Measurements from ENCODE around the gene LAMB3. TPM values are rescaled to one million over a fixed set of nuclear protein-coding genes. Genes with fewer than 3 reads are reported as not detected.

Gene LAMB3
- total and polyA plus RNA-seq, 12 donors: 1.6 to 6.0 (median 3.7) TPM

GRCh38 chr1:209662879-209663327, 10.7 kb upstream of the LAMB3 start:
- H3K36me3 ChIP-seq: no peaks in the 10 kb centered on the region
- DNase-seq: no peak

GRCh38 chr1:209661071-209661470, 8.8 kb upstream of the LAMB3 start:
- H3K27ac ChIP-seq: peak overlapping the region in 2 of 10 donors; percentile 18 to 82
- H3K27me3 ChIP-seq: no peaks in the 10 kb centered on the region
- H3K4me3 ChIP-seq: no peak overlapping the region
- DNase-seq (no peak), ATAC-seq (no peak)
- peaks cover 0 to 24% (median 0%) of the 10 kb centered on the region in 9 donors for H3K4me1 ChIP-seq
- intact Hi-C loops (cut with DNase I): no loop called here
- no peak for TF ChIP-seq CTCF (IDR thresholded peaks at IDR 0.05)
- no peaks in the 10 kb centered on the region for H3K9me3 ChIP-seq
- no peaks in the 10 kb centered on the region for H3K36me3 ChIP-seq
- WGBS, 2 donors: 79 to 84% methylated on average over 1 of the region's 1 CpG

More at GRCh38 chr1:209662879-209663327, 10.7 kb upstream of the LAMB3 start:
- H3K4me3 ChIP-seq: no peak overlapping the region
- no peak for TF ChIP-seq CTCF (IDR thresholded peaks at IDR 0.05)
- no peak for ATAC-seq
- no peak overlapping the region for H3K27ac ChIP-seq
- 93 to 96% methylated on average over 3 of the region's 3 CpGs for WGBS, 2 donors
- no peaks in the 10 kb centered on the region for H3K27me3 ChIP-seq
- intact Hi-C loops (cut with DNase I): no loop called here
- H3K4me1 ChIP-seq: peaks cover 0 to 13% (median 0%) of the 10 kb centered on the region in 9 donors
- no peaks in the 10 kb centered on the region for H3K9me3 ChIP-seq

GRCh38 chr1:209659909-209660308, 7.7 kb upstream of the LAMB3 start:
- Histone ChIP-seq H3K4me3 (no peak overlapping the region), H3K4me1 (peaks cover 0 to 24% (median 0%) of the 10 kb centered on the region in 9 donors), H3K36me3 (no peaks in the 10 kb centered on the region), H3K27ac (peak overlapping the region in 1 of 10 donors; percentile 82), H3K27me3 (no peaks in the 10 kb centered on the region), H3K9me3 (no peaks in the 10 kb centered on the region)
- 50 to 71% methylated on average over 5 of the region's 5 CpGs for WGBS, 2 donors
- intact Hi-C loops (cut with DNase I): no loop called here
- TF ChIP-seq CTCF (IDR thresholded peaks at IDR 0.05): no peak
- DNase-seq (no peak), ATAC-seq (peak in 4 of 8 donors; percentile 30 to 55 (median 37))

GRCh38 chr1:209657918-209658317, 5.7 kb upstream of the LAMB3 start:
- Histone ChIP-seq H3K9me3 (no peaks in the 10 kb centered on the region), H3K27ac (peak overlapping the region in 2 of 10 donors; percentile 52 to 82), H3K27me3 (no peaks in the 10 kb centered on the region), H3K4me1 (peaks cover 2 to 30% (median 12%) of the 10 kb centered on the region in 9 donors), H3K4me3 (no peak overlapping the region), H3K36me3 (no peaks in the 10 kb centered on the region)
- DNase-seq (no peak), ATAC-seq (no peak)
- WGBS, 2 donors: 76 to 97% methylated on average over 5 of the region's 5 CpGs
- intact Hi-C loops (cut with DNase I): no loop called here
- TF ChIP-seq CTCF (IDR thresholded peaks at IDR 0.05): no peak

All from heart right ventricle (tissue), 16 donors.